Central memory CD8-positive, alpha-beta T cell (primary cell): ENCODE data around the gene LSAMP.

Experiments
- ATAC-seq: fragments of 150-1000 bp; cut with Tn5 transposase; replicated peaks from 2 replicates; pipeline ENCODE4 v1.10.0; 2022; ENCODE audit warnings: mild to moderate bottlenecking, moderate FRiP score, moderate number of reproducible peaks; ENCODE audit not compliant: poor library complexity, severe bottlenecking; ENCODE audit errors: extremely low read depth
- DNase-seq, 2 donors: peaks; one replicate each; pipeline ENCODE4 v3.0.0; 2021; ENCODE audit warnings: low spot score in 2 of 2
- H3K27ac Mint-ChIP-seq: one replicate; pipeline ENCODE4 v1.8.0; 2022; ENCODE audit warnings: low read depth, mild to moderate bottlenecking, moderate library complexity, mixed read lengths
- H3K27me3 Mint-ChIP-seq: one replicate; pipeline ENCODE4 v1.8.0; 2022; ENCODE audit warnings: mixed read lengths
- H3K36me3 Mint-ChIP-seq: one replicate; pipeline ENCODE4 v1.8.0; 2022; ENCODE audit warnings: mild to moderate bottlenecking, moderate library complexity, mixed read lengths; ENCODE audit not compliant: insufficient read depth
- H3K4me1 Mint-ChIP-seq: one replicate; pipeline ENCODE4 v1.8.0; 2022; ENCODE audit warnings: mixed read lengths
- H3K4me3 Mint-ChIP-seq: one replicate; pipeline ENCODE4 v1.8.0; 2022; ENCODE audit warnings: mild to moderate bottlenecking, moderate library complexity, mixed read lengths
- H3K9me3 Mint-ChIP-seq: one replicate; pipeline ENCODE4 v1.8.0; 2022; ENCODE audit warnings: mixed read lengths

Gene LSAMP

GRCh38 chr3:116112696-116113095 is 332.6 kb downstream of the LSAMP start:
- Mint-ChIP-seq H3K27ac (no peak overlapping the region), H3K36me3 (peaks cover 2% of the 10 kb centered on the region), H3K27me3 (no peaks in the 10 kb centered on the region)

DNA sequence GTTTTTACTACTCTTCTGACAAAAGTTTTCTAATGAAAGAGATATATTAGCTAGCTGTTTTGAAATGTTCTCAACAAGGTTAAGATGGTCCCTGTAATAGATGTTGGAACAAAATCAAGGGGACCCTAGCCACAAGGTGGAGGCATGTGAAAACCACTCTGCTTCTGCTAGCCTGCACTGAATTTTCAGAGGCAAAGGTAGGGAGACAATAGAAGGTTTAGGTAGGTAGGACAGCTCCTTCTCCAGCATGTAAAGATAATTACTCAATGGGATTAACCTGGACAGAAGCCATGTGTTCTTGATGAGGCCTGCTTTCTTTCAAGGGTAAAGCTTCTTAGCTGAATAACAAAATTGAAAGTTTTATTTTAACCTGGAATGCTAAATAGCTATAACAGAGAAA is 333.5 kb downstream of the LSAMP start:
- H3K9me3 Mint-ChIP-seq: peaks cover 10% of the 10 kb centered on the region

More at GRCh38 chr3:116112696-116113095, 332.6 kb downstream of the LSAMP start:
- H3K9me3 Mint-ChIP-seq: peaks cover 10% of the 10 kb centered on the region
- no peaks in the 10 kb centered on the region for H3K4me1 Mint-ChIP-seq
- no peak for DNase-seq
- no peak overlapping the region for H3K4me3 Mint-ChIP-seq
- ATAC-seq: no peak

DNA sequence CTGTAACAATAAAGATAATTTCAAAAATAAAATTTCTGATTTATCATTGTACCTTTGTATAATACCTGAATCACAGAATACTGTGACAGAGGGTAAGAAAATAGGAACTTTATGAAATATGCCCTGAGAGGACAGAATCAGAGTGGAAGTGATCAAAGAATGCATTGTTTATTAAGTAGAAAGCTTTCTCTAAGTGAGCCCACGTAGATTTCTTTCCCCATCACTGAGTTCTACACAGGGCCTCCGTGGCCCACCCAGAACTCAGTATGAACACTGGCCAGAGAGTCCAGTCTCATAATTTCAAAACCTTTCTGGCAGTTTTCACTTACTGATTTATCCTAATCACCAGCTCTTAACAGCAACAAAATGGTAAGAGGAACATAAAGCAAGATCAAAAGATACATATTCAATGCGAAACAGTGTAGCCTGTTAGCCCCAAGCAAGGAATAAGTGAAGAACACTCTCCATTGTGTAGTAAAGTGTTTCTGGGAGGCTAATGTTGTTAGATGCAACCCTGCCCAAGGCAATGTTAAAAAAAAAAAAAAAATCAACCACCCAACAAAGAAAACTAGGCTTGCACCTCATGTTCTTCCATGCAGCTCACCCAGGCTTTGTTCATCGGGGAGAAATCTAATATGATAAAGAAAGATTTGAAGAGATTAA is 341.3 kb downstream of the LSAMP start:
- H3K9me3 Mint-ChIP-seq: peaks cover 9% of the 10 kb centered on the region
- no peaks in the 10 kb centered on the region for H3K27me3 Mint-ChIP-seq
- DNase-seq (no peak), ATAC-seq (no peak)
- H3K36me3 Mint-ChIP-seq: no peaks in the 10 kb centered on the region
- H3K27ac Mint-ChIP-seq: no peak overlapping the region
- H3K4me1 Mint-ChIP-seq: no peaks in the 10 kb centered on the region
- H3K4me3 Mint-ChIP-seq: no peak overlapping the region

More for the DNA sequence above, 333.5 kb downstream of the LSAMP start:
- H3K27ac Mint-ChIP-seq: no peak overlapping the region
- H3K27me3 Mint-ChIP-seq: no peaks in the 10 kb centered on the region
- H3K36me3 Mint-ChIP-seq: peaks cover 2% of the 10 kb centered on the region
- H3K4me3 Mint-ChIP-seq: no peak overlapping the region
- no peaks in the 10 kb centered on the region for H3K4me1 Mint-ChIP-seq
- DNase-seq: no peak
- ATAC-seq: no peak

DNA sequence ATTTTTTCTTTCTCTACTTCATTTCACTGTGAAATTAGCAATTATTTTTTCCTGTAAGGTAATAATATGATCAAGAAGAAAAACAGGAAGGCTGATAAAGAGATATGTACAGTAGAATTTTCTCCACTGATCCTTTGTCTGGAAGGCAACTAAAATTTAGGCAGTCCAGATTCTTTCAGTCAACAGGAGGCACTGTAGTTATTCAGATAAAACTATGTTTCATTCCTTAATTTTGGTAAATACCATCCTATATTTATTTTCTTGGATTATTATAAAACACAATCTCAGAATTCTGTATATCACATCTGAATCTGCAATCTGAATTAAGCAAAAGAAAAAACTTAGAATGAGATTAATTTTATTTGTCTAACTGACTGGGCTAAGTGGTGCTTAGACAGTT is 343.2 kb downstream of the LSAMP start:
- Mint-ChIP-seq H3K27me3 (no peaks in the 10 kb centered on the region), H3K4me3 (no peak overlapping the region), H3K27ac (no peak overlapping the region), H3K36me3 (no peaks in the 10 kb centered on the region), H3K9me3 (peaks cover 9% of the 10 kb centered on the region), H3K4me1 (no peaks in the 10 kb centered on the region)
- no peak for DNase-seq
- ATAC-seq: no peak

DNA sequence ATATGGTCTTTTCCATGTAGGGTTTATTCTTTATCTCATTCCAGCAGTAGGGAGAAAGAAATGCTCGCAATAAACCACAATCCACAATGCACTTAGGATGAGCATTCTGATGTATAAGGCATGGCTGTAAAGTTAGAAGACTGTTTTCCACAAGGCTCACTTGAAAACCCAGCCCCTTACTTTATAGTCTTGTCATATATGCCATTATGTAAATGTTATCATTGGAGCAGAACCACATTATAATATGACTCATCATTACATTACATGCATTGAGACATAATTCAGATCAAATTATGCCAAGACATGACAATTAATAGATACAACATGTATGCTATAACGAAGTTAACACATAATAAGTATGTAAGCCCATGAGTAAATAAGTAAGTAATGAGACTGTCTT is 348.1 kb downstream of the LSAMP start:
- Mint-ChIP-seq H3K27me3 (no peaks in the 10 kb centered on the region), H3K27ac (no peak overlapping the region), H3K4me1 (no peaks in the 10 kb centered on the region), H3K36me3 (no peaks in the 10 kb centered on the region), H3K4me3 (no peak overlapping the region), H3K9me3 (peaks cover 15% of the 10 kb centered on the region)
- no peak for DNase-seq
- no peak for ATAC-seq

DNA sequence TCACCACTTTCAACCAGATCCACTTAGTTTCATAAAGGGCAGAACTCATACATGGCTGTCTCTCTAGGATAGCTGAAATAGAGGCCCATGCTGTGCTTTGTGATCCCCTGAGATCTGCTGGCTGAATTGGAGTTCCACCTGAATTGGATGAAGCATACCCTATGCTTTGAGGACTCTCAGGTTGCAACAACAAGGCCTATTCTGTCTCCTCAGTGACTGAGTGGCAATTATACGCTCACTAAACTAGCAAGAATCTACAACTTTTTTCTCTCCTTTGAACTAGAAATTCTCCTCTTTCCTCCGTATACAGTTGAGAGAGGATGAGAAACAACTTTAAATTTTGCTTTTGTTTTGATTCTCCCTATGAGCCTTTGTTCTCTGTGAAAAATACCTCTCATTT is 348.7 kb downstream of the LSAMP start:
- H3K27me3 Mint-ChIP-seq: no peaks in the 10 kb centered on the region
- no peak for DNase-seq
- no peak for ATAC-seq
- H3K4me1 Mint-ChIP-seq: no peaks in the 10 kb centered on the region
- no peak overlapping the region for H3K4me3 Mint-ChIP-seq
- no peak overlapping the region for H3K27ac Mint-ChIP-seq
- no peaks in the 10 kb centered on the region for H3K36me3 Mint-ChIP-seq
- H3K9me3 Mint-ChIP-seq: peaks cover 15% of the 10 kb centered on the region

- peaks cover 6% of the 10 kb centered on the region for H3K9me3 Mint-ChIP-seq
- no peaks in the 10 kb centered on the region for H3K36me3 Mint-ChIP-seq
- ATAC-seq (no peak), DNase-seq (no peak)
- H3K4me3 Mint-ChIP-seq: no peak overlapping the region
- H3K4me1 Mint-ChIP-seq: no peaks in the 10 kb centered on the region
- H3K27me3 Mint-ChIP-seq: no peaks in the 10 kb centered on the region
- no peak overlapping the region for H3K27ac Mint-ChIP-seq
These were observed 351.9 kb downstream of the LSAMP start for GRCh38 chr3:116093374-116093773.

DNA sequence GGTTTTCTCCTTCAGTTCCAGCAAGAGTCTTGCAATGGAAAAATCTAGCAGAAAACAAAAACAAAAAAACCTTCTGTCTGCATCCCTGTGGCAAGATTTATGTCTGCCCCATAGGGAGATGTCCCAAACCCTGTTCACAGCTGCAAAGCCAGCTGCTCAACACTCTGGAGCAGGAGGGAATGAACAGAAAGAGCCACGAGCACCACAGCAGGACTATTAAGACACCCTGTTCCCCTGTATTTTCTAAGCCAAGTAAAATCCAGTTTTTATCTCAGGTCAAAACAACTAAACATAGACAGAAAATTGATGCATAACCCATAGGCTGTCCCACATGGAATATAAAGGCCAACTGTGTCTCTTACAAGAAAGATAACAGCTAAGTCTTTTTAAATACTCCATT is 357.9 kb downstream of the LSAMP start:
- Mint-ChIP-seq H3K27ac (no peak overlapping the region), H3K9me3 (peaks cover 5% of the 10 kb centered on the region), H3K4me3 (no peak overlapping the region), H3K36me3 (no peaks in the 10 kb centered on the region), H3K4me1 (no peaks in the 10 kb centered on the region), H3K27me3 (no peaks in the 10 kb centered on the region)
- ATAC-seq (no peak), DNase-seq (no peak)

DNA sequence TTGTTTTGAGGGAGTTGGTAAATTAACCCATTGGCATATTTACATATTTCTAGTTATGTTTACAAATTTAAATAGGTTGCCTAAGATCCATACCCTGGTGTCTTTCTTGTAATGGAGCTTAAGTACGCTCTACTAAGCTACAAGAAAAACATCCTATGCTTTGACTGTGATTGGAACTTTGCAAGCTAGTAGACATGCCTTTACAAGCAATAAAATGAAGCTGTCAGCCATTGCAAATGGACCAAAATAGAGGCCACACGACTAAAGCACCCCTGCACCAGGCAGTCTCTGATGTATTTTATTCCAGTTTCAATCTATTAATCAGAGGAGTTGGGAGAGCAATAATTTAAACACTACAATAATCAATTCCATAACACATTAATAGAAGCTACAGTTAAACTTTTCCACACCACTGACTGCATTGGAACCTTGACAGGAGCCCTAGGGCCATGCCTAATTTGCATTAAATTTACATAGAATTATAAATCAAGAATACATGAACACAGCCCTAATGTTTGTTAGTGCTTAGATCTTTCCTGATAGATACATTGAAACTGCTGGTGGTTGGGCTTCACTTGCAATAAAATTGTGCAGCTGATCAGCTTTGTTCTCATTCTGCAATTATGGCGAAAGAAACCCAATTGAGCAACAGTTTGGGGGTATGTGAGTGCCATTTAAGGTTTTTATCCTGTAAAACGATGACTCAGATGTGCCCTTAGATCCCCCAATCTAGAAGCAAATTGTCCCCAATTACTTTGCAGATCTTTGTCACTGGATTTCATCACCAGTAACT is 360.1 kb downstream of the LSAMP start:
- H3K9me3 Mint-ChIP-seq: peaks cover 5% of the 10 kb centered on the region
- H3K27ac Mint-ChIP-seq: no peak overlapping the region
- DNase-seq (no peak), ATAC-seq (no peak)
- no peaks in the 10 kb centered on the region for H3K4me1 Mint-ChIP-seq
- H3K36me3 Mint-ChIP-seq: no peaks in the 10 kb centered on the region
- no peaks in the 10 kb centered on the region for H3K27me3 Mint-ChIP-seq
- H3K4me3 Mint-ChIP-seq: no peak overlapping the region

DNA sequence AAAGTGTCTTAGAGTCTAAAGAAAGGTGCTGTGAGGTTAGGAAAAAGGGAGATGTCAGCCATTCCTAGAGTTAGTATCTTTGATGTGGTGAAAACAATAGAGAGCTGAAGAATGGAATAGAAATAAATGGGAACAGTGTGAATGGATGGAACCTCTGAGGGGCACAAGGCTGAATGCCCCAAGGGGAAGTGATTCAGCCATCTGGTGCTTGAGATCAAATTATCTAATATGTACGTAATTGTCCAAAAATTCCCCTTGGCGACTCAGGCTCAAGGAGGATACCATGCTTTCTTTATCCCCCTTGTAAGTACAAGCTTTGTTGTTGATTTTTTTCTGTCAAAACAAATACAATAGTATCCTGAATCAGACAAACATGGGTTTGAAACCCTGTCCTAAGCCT is 361.6 kb downstream of the LSAMP start:
- Mint-ChIP-seq H3K27ac (no peak overlapping the region), H3K4me1 (no peaks in the 10 kb centered on the region), H3K27me3 (no peaks in the 10 kb centered on the region), H3K36me3 (no peaks in the 10 kb centered on the region), H3K9me3 (peaks cover 12% of the 10 kb centered on the region), H3K4me3 (no peak overlapping the region)
- ATAC-seq: no peak
- DNase-seq: no peak

- Mint-ChIP-seq H3K27ac (no peak overlapping the region), H3K36me3 (no peaks in the 10 kb centered on the region), H3K4me1 (no peaks in the 10 kb centered on the region), H3K4me3 (no peak overlapping the region), H3K27me3 (no peaks in the 10 kb centered on the region), H3K9me3 (peaks cover 6% of the 10 kb centered on the region)
- ATAC-seq (no peak), DNase-seq (no peak)
These were observed 366.7 kb downstream of the LSAMP start for GRCh38 chr3:116078561-116078960.

GRCh38 chr3:116077557-116077956 is 367.7 kb downstream of the LSAMP start:
- Mint-ChIP-seq H3K4me3 (no peak overlapping the region), H3K4me1 (no peaks in the 10 kb centered on the region), H3K27ac (no peak overlapping the region), H3K27me3 (no peaks in the 10 kb centered on the region), H3K36me3 (no peaks in the 10 kb centered on the region), H3K9me3 (peaks cover 6% of the 10 kb centered on the region)
- ATAC-seq (no peak), DNase-seq (no peak)

- Mint-ChIP-seq H3K27me3 (no peaks in the 10 kb centered on the region), H3K9me3 (peaks cover 6% of the 10 kb centered on the region), H3K36me3 (no peaks in the 10 kb centered on the region), H3K4me3 (no peak overlapping the region), H3K27ac (no peak overlapping the region), H3K4me1 (no peaks in the 10 kb centered on the region)
- DNase-seq (no peak), ATAC-seq (no peak)
These were observed 368.2 kb downstream of the LSAMP start for GRCh38 chr3:116077059-116077458.
